Fibroblast of upper back skin (primary cell): ENCODE results near the gene CRHR1.

Source experiments
- DNase-seq: peaks from one replicate; pipeline ENCODE4 v3.0.0-alpha.2; 2013

CRHR1 gene

DNA sequence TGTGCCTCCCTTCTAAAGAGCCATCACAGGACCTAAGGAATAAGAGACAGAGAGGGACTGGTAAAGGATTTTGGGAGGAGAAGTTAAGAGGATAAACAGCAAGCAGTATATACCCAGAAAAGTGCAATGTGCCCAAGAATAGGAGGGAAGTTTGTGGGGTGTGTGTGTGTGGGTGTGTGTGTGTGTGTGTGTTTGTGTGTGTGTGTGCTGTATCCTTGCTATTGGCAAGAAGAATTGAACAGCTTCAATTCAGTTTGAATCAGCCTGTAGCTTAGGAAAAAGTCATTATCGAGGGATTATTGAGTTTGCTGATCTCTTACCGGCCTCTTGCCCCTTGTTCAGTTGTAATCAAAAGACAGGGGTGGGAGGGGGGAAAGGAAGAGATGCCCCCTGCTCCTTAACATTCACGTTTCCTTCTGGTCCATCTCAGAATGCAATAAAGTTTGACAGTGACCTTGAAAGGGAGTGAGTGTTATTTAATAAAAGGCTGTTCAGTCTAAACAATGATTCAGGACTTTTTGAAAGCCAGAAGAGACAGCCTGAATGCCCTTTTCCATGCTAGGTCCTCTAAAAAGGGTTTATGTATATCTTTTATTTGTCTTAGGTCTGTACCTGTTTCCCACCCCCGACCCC lies 86.3 kb downstream of the CRHR1 start:
- no peak for DNase-seq

DNA sequence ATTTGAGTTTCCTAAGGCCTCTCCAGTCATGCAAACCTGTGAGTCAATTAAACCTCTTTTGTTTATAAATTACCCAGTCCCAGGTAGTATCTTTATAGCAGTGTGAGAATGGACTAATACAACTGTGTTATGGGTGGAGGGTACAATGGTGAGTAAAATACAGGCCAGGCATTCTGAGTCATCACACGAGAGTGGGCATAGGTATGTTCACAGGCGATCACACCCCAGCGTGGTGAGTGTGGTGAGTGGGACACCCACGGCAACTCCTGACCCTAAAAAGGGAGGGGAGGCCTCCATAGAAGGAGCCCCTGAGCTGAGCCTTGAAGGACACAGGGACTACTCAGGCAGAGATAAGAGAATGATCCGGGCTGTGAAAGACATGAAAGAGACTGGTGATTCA lies 87.6 kb downstream of the CRHR1 start:
- DNase-seq = no peak

DNA sequence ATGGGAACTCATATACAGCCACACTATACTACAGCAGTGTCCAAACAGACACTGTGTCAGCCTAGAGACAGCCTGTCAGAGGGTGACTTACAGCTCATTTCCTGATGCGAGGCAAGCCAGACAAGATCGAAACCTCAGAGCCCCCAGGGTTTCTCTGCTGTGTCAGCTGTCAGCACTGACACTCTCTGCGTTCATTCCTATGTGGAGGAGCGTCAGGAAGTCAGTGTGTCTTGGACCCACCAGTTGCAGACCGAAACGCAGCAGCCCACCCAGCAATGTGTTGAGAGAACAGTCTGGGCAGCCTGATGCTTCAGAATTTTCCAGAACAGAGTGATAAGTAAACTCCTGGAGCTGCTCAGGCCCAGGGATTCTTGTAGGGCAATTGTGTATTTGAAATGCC lies 89.6 kb downstream of the CRHR1 start:
- DNase-seq = no peak

DNA sequence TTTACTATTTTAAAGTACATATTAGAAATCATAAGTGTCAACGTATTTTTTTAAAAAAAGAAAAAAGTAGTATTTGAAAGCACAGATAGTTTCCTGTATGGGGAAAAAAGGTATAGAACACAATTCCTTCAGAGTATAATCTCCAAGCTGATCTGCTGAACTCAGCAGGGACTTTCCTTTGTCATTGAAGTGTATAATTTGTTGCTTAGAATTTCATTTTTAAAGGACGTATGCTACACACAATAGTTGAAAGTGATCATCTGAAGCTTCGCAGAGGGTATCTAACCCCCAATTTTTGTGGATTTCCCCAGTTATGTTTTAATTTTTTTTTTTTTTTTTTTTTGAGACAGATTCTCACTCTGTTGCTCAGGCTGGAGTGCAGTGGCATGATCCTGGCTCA lies 90.0 kb downstream of the CRHR1 start:
- no peak for DNase-seq

DNA sequence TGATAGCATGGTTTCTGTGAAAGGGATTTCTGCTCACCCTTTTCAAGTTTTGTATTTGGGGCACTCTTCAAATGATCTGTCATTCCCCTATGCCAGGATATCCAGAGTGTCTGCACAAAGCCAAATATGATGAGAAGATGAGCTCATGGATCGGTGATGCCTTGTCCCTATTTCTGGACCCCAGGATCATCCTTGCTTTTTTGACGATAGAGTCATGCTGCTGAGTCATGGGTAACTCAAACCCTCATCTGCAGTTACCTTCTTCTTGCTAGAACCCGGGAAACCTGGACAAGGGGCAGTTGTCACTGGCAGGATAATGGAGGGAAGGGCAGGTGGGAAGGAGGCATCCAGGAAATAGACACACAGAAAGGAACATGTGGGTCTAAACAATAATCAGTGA lies 92.4 kb downstream of the CRHR1 start:
- no peak for DNase-seq

DNA sequence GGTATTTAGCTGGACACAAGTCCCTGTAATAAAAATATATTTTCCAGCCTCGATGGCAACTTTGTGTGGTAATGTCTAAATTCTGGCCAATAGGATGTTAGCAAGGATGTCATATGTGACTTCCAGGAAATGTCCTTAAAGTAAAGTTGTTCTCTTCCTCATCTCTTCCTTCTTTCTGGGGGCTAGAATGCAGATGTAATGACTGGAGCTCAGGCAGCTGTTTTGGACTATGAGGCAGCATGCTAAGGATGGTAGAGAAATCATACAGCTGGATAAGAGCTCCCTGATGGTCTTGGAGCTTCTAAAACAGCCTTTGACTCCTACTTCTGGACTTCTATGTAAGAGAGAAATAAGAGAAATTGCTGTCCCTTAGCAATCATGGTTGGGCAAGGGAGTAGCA lies 93.3 kb downstream of the CRHR1 start:
- no peak for DNase-seq

DNA sequence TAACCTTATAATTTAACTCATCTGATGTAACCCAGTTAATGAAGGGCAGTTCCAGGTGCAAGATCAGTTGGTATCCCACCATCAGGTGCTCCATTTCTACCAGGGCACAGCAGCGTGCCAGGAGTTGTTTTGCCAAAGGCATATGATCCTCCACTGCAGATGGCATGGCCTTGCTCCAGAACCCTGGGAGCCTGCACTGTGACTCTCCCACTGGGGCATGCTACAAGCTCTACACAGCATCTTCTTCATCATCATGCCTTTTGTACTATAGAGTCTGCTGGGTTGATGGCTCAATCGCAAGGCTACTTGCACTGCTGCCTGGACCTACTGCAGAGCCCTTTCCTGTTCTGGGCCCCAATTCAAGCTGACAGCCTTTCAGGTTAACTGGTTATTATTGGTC lies 98.9 kb downstream of the CRHR1 start:
- DNase-seq = no peak
